ENCODE measurements around the gene KATNA1. TPM values are rescaled to one million over a fixed set of nuclear protein-coding genes. Genes with fewer than 3 reads are reported as not detected.

KATNA1 gene
- total RNA-seq, 1 experiment from 2014 or later, result 33.1 TPM

Other genes with a start within 250 kb of the KATNA1 start
- 0.10 and 0.38 TPM in 2 replicates for gene SUMO4, start 248.5 kb downstream of the KATNA1 start, total RNA-seq (2014; rRNA removed; shearing (Covaris generic))
- gene ZC3H12D, start 163.7 kb downstream of the KATNA1 start, total RNA-seq (2014; rRNA removed; shearing (Covaris generic)), result 0.03 TPM in 1 of 2 replicates, not detected in the other
- 30.8 and 35.2 TPM in 2 replicates for gene PPIL4, start 102.7 kb downstream of the KATNA1 start, total RNA-seq (2014; rRNA removed; shearing (Covaris generic))
- gene GINM1, start 82.3 kb downstream of the KATNA1 start, total RNA-seq (2014; rRNA removed; shearing (Covaris generic)), result 61.0 and 66.3 TPM in 2 replicates
- 15.9 and 17.7 TPM in 2 replicates for gene LATS1, start 69.4 kb upstream of the KATNA1 start, total RNA-seq (2014; rRNA removed; shearing (Covaris generic))
- 103 and 115 TPM in 2 replicates for gene NUP43, start 97.8 kb upstream of the KATNA1 start, total RNA-seq (2014; rRNA removed; shearing (Covaris generic))
- gene PCMT1, start 101.0 kb upstream of the KATNA1 start, total RNA-seq (2014; rRNA removed; shearing (Covaris generic)), result 184 and 205 TPM in 2 replicates
- gene LRP11, start 215.6 kb upstream of the KATNA1 start, total RNA-seq (2014; rRNA removed; shearing (Covaris generic)), result 43.4 and 43.9 TPM in 2 replicates
- 0.22 and 1.0 TPM in 2 replicates for gene RAET1E, start 249.4 kb upstream of the KATNA1 start, total RNA-seq (2014; rRNA removed; shearing (Covaris generic))

All from A172 (cell line).